OCI-M1 (cell line): ENCODE measurements around the gene SRGAP2B.
"Not testable (repeated sequence)": the region's sequence is repeated elsewhere in the genome, so short reads cannot be mapped to it uniquely, and the experiment has no call there.

Experiments
- DNase-seq: peaks from one replicate; lab custom pipeline; 2025; lab: John Stamatoyannopoulos, UW

Gene SRGAP2B

DNA sequence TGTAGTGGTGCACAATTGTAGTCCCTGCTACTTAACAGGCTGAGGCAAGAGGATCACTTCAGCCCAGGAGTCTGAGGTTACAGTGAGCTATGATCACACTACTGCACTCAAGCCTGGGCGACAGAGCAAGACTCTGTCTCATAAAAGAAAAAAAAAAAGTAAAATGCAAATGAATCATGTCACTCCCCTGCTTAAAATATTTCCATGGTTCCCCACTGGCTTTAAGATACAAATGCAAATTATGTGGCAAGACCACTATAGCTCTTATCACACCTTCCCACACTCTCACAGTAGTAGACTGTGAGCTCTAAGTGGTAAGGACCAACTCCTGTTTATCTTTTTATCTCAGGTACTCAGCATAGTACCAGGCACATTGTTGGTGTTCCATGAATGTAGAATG is 53.6 kb downstream of the SRGAP2B start:
- DNase-seq = not testable (repeated sequence)

DNA sequence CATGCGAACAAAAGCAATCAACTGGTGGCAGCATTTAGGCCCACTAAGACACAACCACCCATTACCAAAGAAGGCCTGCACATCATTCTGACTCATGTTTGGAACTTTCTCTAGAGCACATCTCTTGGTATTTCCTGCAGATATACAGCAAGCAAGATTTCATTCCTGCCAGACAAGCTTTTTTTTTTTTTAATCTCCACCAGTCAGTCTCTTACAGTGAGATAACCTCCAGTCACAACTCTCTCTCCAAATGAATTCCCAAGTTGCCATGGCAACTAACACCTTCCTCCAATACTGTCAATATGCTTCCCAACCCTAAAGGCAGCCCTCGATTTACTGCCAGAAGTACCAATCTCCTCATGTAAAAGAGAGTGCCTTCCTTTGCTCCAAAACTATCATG is 59.1 kb downstream of the SRGAP2B start:
- not testable (repeated sequence) for DNase-seq

DNA sequence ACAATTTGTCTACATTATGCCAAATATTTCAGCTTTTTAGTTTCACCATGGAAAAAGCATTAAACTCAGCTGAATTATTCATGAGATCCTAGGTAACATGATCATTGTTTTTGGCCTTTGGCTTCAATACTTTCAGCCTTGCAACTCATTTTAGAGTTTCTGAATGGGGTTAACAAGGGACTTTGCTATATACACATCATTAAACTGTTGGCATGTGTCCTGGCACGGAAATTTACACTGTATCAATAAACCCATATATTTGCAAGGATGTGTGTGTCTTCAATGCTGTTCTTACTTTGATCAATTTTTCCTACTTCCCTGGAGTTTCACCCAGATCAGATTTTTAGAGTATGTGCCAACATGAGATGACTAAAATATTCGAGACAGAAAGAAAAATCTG is 61.6 kb downstream of the SRGAP2B start:
- not testable (repeated sequence) for DNase-seq

- DNase-seq = not testable (repeated sequence)
Measured at GRCh38 chr1:145027251-145027650, 67.9 kb downstream of the SRGAP2B start.

- DNase-seq = not testable (repeated sequence)
Measured at GRCh38 chr1:145025286-145025685, 69.8 kb downstream of the SRGAP2B start.

DNA sequence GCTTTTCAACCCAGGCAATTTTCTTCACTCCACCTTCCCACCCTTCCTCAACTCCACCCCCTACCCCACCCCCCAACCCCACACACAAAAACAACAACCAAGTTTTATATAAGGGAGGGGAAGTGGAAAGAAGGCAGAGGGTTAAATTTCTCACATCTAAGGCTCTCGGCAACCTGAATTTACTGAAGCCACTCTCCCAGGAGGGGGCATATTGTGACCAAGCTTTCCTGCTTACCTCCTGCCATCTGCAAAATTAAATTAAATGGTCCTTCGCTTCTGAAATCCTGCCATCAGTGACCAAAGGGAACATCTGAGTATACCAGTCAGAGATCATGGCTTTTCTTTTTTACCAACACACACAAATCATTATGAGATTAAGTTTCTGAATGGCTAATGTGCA is 72.9 kb downstream of the SRGAP2B start:
- not testable (repeated sequence) for DNase-seq

GRCh38 chr1:145021749-145022148 is 73.4 kb downstream of the SRGAP2B start:
- not testable (repeated sequence) for DNase-seq

DNA sequence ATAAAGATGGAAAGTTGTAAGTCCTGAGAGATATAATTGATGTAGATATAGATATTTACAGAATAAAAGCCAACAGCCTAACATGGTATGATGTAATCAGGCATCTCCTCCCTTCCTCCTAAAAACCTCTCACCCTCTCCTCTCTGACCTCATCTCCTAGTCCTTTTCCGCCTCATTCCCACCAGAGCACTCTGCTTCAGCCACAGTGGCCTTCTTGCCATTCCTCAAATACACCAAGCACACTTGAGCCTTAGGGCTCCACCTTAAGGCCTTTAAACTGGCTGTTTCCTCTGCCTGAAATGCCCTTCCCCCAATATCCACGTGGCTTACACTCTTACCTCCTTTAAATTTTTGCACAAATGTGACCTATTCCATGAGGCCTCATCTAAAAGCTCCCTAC is 75.4 kb downstream of the SRGAP2B start:
- DNase-seq = not testable (repeated sequence)

DNA sequence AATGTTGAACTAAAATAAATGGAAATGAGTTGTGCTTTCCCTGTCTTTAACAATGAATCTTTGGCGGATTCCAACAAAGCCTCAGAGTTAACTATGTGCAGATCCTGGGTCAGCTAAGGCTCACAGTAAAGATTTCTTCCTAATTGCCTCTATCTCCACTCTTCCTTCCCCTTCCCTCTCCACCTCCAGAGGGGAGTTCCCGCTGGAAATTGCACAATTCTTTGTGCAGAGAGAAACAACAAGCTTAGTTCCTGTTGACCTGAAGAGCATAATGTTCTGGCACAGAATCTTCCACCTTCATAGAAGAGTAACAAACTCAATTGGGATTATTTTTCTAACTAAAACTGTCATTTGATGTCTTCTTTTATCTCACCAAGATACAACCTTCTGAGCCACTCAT is 77.4 kb downstream of the SRGAP2B start:
- DNase-seq = not testable (repeated sequence)

DNA sequence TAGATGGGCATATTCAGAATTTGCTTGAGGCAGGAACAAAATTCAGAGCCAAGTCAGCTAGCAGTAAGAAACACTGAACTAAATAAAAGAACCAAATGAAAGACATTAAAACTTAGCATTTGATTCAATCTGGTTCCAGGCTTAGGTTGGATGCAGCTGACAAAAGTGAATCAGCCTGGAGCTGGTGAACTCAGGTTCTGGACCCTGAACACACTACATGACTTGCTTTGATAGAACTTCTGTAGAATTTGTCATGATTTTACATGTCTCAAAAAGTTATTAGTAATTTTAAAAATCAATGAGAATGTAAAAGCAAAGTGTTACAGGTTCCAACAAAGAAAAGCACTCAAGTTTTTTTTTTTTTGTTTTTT is 78.7 kb downstream of the SRGAP2B start:
- DNase-seq = not testable (repeated sequence)

DNA sequence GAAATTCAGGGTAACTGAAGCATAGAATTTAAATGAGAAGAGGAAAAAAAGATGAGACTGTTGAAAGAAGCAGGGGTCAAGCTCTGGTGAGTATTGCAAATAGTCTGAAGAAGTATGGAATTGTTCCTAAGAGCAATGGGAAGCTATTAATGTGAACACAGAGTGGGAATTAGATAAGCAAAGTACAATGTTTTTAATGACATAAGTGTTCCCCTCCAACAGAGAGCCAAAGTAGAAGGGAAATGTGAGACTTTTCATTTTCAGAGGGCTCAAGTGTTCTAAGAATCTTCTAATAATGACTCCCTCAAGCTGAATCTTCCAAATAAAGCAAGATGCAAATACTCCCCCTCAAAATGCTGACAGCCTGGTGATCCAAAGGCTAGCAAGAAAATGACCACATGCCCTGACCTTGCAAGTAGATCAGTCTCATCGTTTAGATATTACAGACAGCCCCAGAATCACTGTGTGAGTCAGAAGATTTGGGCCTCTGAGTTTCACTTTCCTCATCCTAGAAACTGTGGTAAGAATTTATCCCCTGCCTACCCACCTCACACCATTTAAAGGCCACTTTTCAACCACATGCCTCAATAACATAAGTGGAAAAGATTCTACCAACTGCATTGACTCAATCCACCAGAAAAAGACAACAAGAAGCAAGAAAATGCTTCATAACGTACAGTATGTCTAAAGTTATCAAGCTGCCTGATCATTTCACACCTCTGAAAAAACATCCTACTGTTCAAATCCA is 79.2 kb downstream of the SRGAP2B start:
- not testable (repeated sequence) for DNase-seq

GRCh38 chr1:145013353-145013752 is 81.8 kb downstream of the SRGAP2B start:
- DNase-seq = not testable (repeated sequence)

DNA sequence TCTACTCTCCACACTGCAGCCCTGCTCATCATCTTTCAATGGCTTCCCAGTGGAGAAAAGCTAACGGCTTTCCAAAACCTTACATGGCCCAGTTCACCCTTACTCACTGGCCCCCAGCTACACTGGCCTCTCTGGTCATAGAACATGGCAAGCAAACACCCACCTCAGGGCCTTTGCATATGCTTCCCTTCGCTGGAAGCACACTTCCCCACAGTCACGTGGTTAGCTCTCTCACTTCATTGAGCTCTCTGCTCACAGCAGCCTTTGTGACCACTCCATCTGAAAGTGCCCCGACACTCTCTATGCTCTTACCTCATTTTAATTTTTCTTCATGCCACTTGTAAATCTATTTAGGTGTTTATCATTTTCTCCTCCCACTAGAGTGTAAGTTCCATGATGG is 83.3 kb downstream of the SRGAP2B start:
- not testable (repeated sequence) for DNase-seq

DNA sequence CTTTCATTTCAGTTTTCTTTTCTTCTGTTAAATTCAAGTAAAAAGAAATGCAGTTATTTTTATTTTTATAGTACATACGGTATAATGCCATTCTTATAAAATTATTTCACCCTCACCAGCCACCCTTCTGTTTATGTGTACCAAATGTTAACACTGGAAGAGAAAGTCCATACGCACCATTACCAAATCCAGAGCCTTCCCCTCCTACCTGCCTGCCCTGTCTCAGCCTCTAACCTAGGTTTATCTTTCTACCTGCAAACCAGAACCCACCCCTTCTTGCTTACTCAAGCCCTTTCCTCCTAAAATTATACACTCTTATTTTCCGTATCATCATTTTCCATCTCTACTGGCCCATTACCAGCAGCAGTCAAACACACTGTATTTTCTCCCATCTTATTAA is 84.5 kb downstream of the SRGAP2B start:
- DNase-seq = not testable (repeated sequence)

- not testable (repeated sequence) for DNase-seq
Measured at GRCh38 chr1:145009928-145010327, 85.2 kb downstream of the SRGAP2B start.

DNA sequence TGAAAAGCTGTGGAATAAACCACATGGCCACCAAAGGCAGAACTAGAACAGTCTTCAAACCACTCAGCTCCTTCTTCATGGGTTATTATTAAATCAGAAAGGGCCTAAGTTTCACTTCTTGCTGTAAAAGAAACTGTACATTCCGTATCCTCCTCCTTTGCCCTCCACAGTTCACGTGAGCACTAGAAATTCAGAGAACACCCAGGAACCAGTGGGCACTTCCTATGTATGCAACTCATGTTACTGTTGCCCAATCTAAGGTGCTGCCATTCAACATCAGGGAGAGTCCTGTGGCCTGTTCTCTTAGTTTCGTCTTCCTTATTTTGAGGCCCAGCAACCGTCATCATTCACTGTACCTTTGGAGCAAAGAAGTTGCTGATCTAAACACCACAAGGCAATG is 86.7 kb downstream of the SRGAP2B start:
- DNase-seq = not testable (repeated sequence)

- DNase-seq = not testable (repeated sequence)
Measured at GRCh38 chr1:145005142-145005541, 90.0 kb downstream of the SRGAP2B start.

- DNase-seq = not testable (repeated sequence)
Measured at GRCh38 chr1:145001381-145001780, 93.7 kb downstream of the SRGAP2B start.

DNA sequence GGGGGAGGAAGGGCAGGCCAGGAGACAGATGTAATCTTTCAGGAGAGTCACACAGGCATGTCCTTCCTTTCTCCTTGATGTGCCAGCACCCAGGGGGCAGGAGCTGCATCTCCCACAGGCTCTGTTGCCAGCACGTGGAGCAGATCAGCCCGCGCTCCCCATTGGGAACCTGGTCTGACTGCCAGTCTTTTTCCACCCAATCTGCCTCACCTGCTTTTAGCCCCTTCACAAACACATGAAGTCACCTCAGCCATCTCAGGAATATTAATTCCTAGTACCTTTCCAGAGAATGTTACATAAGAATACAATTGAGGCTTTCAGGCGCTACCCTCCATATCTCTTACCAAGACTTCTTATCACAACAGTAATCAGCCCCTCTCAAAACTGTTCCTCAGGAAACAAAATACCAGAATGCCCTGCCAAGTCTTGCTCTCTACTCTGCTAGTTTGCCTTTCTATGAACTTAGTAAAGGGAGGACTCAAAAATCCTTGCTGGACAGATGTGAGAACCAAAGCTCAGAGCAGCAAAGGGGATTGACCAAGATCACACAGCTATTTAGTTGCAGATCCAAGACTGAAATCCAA is 94.3 kb downstream of the SRGAP2B start:
- not testable (repeated sequence) for DNase-seq

DNA sequence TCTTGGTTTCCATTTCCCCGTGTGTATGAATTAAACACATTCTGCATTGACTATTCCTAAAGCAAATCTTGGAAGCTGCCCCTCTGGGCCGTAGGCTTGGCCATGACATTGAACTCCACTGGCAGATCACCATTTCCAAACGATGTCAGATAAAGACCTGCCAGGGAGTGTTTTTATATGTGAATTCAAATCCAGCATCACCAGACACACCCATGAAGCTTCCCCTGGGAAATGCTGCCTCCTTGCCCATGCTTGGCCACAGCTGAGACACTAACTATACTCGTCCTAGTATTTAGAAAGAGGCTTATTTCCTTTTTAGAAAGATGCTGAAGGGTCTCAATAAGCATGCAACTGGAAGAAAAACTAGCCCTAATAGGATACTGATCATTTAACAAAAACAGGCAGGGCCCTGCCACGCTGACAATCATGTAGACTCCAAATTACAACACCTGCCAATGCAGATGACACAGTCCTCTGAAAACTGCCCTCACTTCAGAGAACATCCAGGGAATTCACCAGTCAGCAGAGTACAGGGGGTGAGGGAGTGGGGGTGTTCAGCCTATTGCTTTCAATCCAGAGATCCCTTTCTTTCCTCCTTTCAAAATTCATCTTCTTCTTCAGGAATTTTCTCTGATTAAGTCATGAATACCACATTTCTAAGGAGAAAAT is 94.9 kb downstream of the SRGAP2B start:
- not testable (repeated sequence) for DNase-seq

DNA sequence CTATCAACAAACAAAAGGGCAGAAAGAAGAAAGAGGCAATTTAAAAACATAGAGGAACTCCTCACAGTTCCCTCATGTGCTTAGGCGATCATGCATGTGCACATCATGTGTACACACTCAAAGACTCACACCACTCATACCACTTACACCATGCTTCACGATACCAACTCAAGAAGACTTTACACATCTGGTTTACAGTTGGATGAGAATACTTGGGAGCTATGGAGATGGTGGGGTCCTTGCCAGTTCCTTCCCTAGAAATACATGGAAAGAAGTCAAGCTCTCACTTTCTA is 96.2 kb downstream of the SRGAP2B start:
- not testable (repeated sequence) for DNase-seq

GRCh38 chr1:144998134-144998980 is 96.8 kb downstream of the SRGAP2B start:
- DNase-seq = not testable (repeated sequence)
